PC-3 (cell line): ENCODE results near the gene WDR59. TPM values are rescaled to one million over a fixed set of nuclear protein-coding genes. Genes with fewer than 3 reads are reported as not detected.

Experiments
- ATAC-seq: fragments of 200-7000 bp; cut with Tn5 transposase; 2 replicates; pipeline ENCODE4 v1.9.1; 2020; ENCODE audit warnings: mild to moderate bottlenecking, moderate library complexity
- BruUV-seq: library from RNA; stranded (reverse); fragments of 400-500 nt; replicated peaks from 2 replicates; lab custom pipeline; 2021; lab: Mats Ljungman, UMichigan
- CTCF ChIA-PET: fragments of 300-600 bp; sonication (Branson Sonifier 250); formaldehyde crosslinking; loops from one replicate; lab custom pipeline; 2022; ENCODE audit warnings: antibody characterized with exemption; lab: Charles Lee
- POLR2A ChIA-PET: fragments of 300-600 bp; sonication (Branson Sonifier 250); formaldehyde crosslinking; loops from one replicate; lab custom pipeline; 2022; ENCODE audit warnings: antibody characterized with exemption; ENCODE audit not compliant: unreplicated experiment; lab: Charles Lee
- DNase-seq: peaks from one replicate; pipeline ENCODE4 v3.0.0-alpha.2; 2015
- H2AFZ ChIP-seq: fragments of 300-600 bp; sonication (generic); 2 replicates; pipeline ENCODE4 v1.6.0; 2016; ENCODE audit warnings: antibody characterized with exemption, low read length
- H3F3A ChIP-seq: fragments of 300-600 bp; sonication (generic); one replicate; pipeline ENCODE4 v1.6.0; 2017; ENCODE audit warnings: antibody characterized with exemption, low read length, control low read depth, mild to moderate bottlenecking; ENCODE audit not compliant: unreplicated experiment
- H3K27ac ChIP-seq: fragments of 300-600 bp; sonication (generic); 2 replicates; pipeline ENCODE4 v1.5.1; 2016; ENCODE audit warnings: mild to moderate bottlenecking, low read length
- H3K27me3 ChIP-seq: fragments of 300-600 bp; sonication (generic); 2 replicates; pipeline ENCODE4 v1.6.1; 2016; ENCODE audit warnings: low read length, mixed read lengths
- H3K36me3 ChIP-seq: fragments of 300-600 bp; sonication (generic); 2 replicates; pipeline ENCODE4 v1.6.1; 2016; ENCODE audit warnings: low read depth, mixed run types, low read length, mixed read lengths
- H3K4me1 ChIP-seq: fragments of 300-600 bp; sonication (generic); 2 replicates; pipeline ENCODE4 v1.5.1; 2016; ENCODE audit warnings: low read length; ENCODE audit not compliant: insufficient read depth
- H3K4me2 ChIP-seq: fragments of 300-600 bp; sonication (generic); 2 replicates; pipeline ENCODE4 v1.6.0; 2016; ENCODE audit warnings: low read length
- H3K4me3 ChIP-seq: fragments of 300-600 bp; sonication (generic); 2 replicates; pipeline ENCODE4 v1.5.1; 2016; ENCODE audit warnings: mild to moderate bottlenecking, low read length, mixed read lengths
- H3K79me2 ChIP-seq: fragments of 300-600 bp; sonication (generic); 2 replicates; pipeline ENCODE4 v1.6.1; 2017; ENCODE audit warnings: low read length, mixed read lengths
- H3K9ac ChIP-seq: fragments of 300-600 bp; sonication (generic); 2 replicates; pipeline ENCODE4 v1.6.0; 2016; ENCODE audit warnings: mild to moderate bottlenecking, low read length
- H3K9me2 ChIP-seq: fragments of 300-600 bp; sonication (generic); replicated peaks from 2 replicates; pipeline ENCODE4 v1.6.1; 2016; ENCODE audit warnings: mixed run types, low read length, mixed read lengths
- H3K9me3 ChIP-seq: fragments of 300-600 bp; sonication (generic); 2 replicates; pipeline ENCODE4 v1.6.1; 2016; ENCODE audit warnings: low read length, mixed read lengths
- H4K20me1 ChIP-seq: fragments of 300-600 bp; sonication (generic); 2 replicates; pipeline ENCODE4 v1.6.1; 2016; ENCODE audit warnings: low read length, mixed read lengths
- EZH2 ChIP-seq: fragments of 300-600 bp; sonication (generic); IDR thresholded peaks from one replicate; pipeline ENCODE4 v1.6.1; 2017; ENCODE audit warnings: antibody characterized with exemption, mild to moderate bottlenecking, low read length; ENCODE audit not compliant: unreplicated experiment
- EZH2phosphoT487 ChIP-seq: fragments of 300-600 bp; sonication (generic); IDR thresholded peaks from 2 replicates; pipeline ENCODE4 v1.6.1; 2018; ENCODE audit warnings: mild to moderate bottlenecking, antibody characterized with exemption, low read length, borderline replicate concordance
- intact Hi-C: fragments of 100-400 bp; cut with micrococcal nuclease; formaldehyde crosslinking; loops from 2 replicates; pipeline ENCODE4 v1.9.0; 2023
- total RNA-seq: library from RNA; depleted of rRNA; stranded (reverse); fragments of >200 nt; gene quantifications from 2 replicates; pipeline ENCODE4 v1.2.3, GENCODE V29; 2014
- TF ChIP-seq, protein P1 (sequence below): fragments of 300-600 bp; sonication (generic); conservative IDR thresholded peaks from 2 replicates; pipeline ENCODE4 v1.5.1; 2017; ENCODE audit warnings: antibody characterized with exemption, low read depth, mild to moderate bottlenecking, low read length

WDR59 gene
- total RNA-seq, 1 experiment from 2014 or later = 11.8 TPM

GRCh38 chr16:74896389-74897370 is 88.2 kb downstream of the WDR59 start:
- TF ChIP-seq, protein P1, sequence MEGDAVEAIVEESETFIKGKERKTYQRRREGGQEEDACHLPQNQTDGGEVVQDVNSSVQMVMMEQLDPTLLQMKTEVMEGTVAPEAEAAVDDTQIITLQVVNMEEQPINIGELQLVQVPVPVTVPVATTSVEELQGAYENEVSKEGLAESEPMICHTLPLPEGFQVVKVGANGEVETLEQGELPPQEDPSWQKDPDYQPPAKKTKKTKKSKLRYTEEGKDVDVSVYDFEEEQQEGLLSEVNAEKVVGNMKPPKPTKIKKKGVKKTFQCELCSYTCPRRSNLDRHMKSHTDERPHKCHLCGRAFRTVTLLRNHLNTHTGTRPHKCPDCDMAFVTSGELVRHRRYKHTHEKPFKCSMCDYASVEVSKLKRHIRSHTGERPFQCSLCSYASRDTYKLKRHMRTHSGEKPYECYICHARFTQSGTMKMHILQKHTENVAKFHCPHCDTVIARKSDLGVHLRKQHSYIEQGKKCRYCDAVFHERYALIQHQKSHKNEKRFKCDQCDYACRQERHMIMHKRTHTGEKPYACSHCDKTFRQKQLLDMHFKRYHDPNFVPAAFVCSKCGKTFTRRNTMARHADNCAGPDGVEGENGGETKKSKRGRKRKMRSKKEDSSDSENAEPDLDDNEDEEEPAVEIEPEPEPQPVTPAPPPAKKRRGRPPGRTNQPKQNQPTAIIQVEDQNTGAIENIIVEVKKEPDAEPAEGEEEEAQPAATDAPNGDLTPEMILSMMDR = no peak
- no peak for TF ChIP-seq EZH2
- no peak for TF ChIP-seq EZH2phosphoT487
- BruUV-seq = no TSS peak
- no peak overlapping the region for H3K27ac ChIP-seq
- ChIA-PET POLR2A (no interaction called here), CTCF (no interaction called here)
- H3K79me2 ChIP-seq = no peaks in the 10 kb centered on the region
- H3K4me1 ChIP-seq = peaks cover 12% of the 10 kb centered on the region; the same call in 1 of the 2 replicates
- H3K4me3 ChIP-seq = no peak overlapping the region
- no peak overlapping the region for H3K9ac ChIP-seq
- H3K9me3 ChIP-seq = no peaks in the 10 kb centered on the region
- H3F3A ChIP-seq = no peaks in the 10 kb centered on the region
- intact Hi-C loops = no loop called here
- DNase-seq (peak; percentile 76), ATAC-seq (peak; percentile 100)
- H3K9me2 ChIP-seq = no peaks in the 10 kb centered on the region
- no peak overlapping the region for H2AFZ ChIP-seq
- H3K36me3 ChIP-seq = peaks cover 7% of the 10 kb centered on the region
- H4K20me1 ChIP-seq = no peaks in the 10 kb centered on the region
- no peaks in the 10 kb centered on the region for H3K27me3 ChIP-seq
- no peak overlapping the region for H3K4me2 ChIP-seq

DNA sequence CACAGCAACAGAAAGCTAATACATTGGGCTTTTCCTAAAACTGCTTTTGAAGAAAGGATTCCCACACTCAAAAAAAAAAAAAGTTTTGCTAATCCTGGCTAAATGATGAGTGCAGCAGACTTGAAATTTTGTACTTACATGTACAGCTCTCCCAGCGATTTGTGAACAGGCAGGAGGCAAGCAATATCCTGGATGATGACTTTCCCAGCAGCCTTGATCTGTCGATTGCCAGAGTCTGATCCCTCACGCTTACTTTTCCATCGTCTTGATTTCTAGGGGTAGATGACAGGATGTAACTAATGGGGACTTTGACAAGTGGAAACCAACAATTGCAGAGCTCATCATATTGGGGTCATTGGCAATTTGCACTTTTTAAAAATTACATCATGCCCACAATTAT is 91.4 kb downstream of the WDR59 start:
- Histone ChIP-seq H3K27ac (no peak overlapping the region), H4K20me1 (no peaks in the 10 kb centered on the region), H3K9me3 (no peaks in the 10 kb centered on the region), H3K4me3 (no peak overlapping the region), H2AFZ (no peak overlapping the region), H3F3A (no peaks in the 10 kb centered on the region), H3K4me2 (no peak overlapping the region), H3K36me3 (peaks cover 11% of the 10 kb centered on the region), H3K27me3 (no peaks in the 10 kb centered on the region), H3K9me2 (no peaks in the 10 kb centered on the region), H3K79me2 (no peaks in the 10 kb centered on the region), H3K4me1 (peaks cover 12% of the 10 kb centered on the region; the same call in 1 of the 2 replicates), H3K9ac (no peak overlapping the region)
- BruUV-seq = no TSS peak
- TF ChIP-seq, protein P1 = no peak
- no peak for TF ChIP-seq EZH2phosphoT487
- no peak for TF ChIP-seq EZH2
- DNase-seq = no peak
- ChIA-PET POLR2A (interaction anchor here (0.7 kb wide), 1 partner anchor 185 kb away, joined by 4 read pairs; no protein-coding TSS in a partner anchor), CTCF (no interaction called here)
- ATAC-seq = no peak
- intact Hi-C loops = no loop called here
